Activated CD4-positive, CD25-positive, alpha-beta regulatory T cell treated with anti-CD3 and anti-CD28 coated beads, Interleukin-2, amount 50 U/mL, for 16 hours (primary cell): Measurements from ENCODE around the gene HDAC4.

Source experiments
- DNase-seq: peaks from one replicate; pipeline ENCODE4 v3.0.0-alpha.2; 2020; ENCODE audit warnings: low read depth, low spot score

Gene HDAC4

DNA sequence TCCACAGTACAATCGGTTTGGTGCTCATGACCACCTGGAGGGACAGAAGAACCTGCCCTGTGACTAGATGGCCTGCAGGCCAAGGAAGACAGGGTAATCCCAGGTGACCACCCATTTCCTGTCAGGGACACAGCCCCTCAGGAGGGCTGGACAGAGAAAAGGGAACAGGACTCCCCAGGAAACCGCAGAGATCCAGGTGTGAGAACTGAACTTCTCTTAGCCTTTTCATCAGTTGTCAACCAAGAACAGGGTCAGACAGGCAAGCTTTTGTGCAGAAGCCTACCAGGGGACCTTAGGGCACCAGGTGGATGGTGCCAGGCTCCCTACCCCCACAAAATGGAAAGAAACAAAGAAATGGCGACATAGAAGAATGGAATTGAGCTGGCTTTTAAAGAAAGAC lies 132.3 kb downstream of the HDAC4 start:
- DNase-seq: no peak

DNA sequence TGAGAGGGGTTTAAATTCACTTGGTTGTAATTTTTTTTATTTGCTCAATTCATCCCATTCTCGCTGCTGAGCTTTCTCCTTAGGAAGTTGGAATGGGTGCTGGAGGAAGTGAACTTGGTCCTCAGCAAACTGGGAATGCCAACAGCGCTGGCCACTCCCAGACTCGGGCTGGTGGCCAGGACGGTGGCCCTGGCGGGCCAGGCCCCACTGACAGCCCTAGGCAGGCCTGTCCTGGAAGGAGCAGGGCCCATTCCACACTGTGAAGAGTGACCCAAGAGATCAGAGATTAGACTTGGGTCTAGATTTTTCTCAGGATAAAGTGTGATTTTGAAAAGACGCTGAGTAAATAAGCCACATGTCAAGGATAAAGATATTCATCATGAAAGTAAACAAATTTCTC lies 132.7 kb downstream of the HDAC4 start:
- DNase-seq: no peak

DNA sequence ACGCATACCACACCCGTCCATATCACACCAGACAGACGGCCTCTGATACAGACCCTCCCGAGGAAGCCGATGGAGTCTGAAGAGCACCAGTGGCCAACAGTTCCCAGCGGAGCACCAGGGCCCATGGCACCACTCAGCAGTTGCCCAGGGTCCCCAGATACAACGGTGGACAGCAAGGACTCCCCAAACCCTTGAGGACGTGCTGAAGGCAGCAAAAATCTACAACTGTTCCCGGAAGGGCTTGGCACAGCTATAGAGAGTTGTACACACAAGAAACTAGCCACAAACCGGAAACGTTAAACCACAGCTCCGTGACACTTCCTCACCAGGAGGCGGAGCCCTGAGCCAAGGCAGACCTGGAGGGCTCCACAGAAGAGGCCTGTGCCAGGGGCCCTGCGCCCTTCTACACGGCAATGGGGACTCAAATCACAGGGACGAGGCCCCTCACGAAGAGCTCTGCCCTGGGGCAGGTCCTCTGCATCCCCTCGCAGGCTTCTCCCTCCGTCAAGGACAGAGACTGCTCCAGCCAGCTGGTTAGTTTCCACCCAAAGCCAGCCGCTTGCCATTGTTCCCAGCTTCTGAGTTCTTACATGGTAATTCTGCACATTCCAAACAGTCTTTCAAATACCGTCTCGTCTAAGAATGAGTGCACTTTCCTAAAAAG lies 133.4 kb downstream of the HDAC4 start:
- peak; percentile 90 for DNase-seq

DNA sequence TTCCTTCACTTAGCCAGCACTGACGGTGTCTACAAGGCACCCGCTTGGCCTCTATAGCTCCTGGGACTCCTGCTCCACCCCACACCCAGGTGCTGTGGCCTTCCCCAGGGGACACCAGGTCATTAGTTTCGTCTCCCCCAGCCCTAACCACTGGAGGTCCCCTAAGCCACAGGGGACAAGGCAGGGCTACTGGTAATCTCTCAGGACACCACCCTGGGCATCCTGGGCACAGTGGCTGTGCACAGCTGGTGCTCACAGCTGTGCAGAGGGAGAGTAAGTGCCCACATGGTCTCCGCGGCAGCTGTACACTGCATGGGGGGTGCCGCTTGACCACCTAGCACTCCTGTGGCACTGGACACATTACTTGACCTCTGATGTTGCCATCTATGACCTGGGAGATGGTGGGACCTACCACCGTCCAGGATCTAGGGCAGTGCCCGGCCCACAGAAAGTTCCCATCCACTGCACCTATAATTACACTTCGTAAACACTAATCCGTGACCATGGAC lies 134.0 kb downstream of the HDAC4 start:
- DNase-seq: no peak

DNA sequence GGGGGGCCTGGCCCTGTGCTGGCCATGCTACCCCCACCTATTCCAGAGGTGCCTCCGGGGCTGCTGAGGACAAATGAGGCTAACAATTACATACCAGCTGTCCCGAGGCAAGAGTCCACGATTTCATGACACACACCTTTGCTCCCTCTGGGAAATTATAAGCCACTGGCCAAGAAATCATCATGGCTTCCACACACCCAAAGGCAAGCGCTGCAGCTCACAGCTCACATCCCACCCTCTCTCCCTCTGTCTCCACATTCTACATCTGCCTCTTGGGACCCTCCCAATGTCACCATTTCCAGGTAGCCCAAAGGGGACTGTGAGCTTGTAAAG lies 134.4 kb downstream of the HDAC4 start:
- DNase-seq: no peak

DNA sequence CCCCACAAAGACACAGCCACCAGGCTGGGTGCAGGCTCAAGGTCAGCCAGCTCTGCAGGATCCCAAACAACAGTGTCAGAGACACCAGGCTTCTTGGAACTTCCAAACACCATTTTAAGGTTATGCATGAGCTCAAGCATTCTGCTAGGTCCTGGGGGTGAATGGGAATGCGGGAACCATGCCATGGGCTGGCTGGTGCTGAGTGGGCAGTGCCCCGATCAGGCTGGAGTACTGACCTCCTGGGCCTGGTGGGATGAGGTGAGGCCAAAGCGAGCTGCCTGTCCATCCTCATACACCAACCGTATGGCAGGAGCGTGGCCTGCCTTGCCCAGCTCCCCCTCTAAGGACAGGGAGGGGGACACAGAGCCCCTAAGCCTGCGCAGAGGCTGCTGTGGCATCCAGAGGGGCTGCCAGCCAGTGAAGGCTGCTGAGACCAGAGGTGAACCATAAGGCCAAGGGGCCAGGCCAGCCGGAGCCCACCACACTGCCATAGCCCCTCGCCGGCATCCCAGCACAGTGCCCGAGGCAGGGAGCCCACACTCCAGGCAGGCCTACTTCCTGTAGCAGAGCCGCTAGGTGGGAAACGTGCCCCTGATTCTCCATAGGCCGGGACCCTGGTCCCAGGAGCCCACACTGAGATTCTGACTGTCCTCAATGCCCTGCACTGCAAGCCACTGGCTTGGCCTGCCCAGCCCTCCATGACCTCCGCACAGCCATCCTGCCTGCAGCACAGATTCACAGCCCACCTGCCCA lies 135.0 kb downstream of the HDAC4 start:
- DNase-seq: no peak

DNA sequence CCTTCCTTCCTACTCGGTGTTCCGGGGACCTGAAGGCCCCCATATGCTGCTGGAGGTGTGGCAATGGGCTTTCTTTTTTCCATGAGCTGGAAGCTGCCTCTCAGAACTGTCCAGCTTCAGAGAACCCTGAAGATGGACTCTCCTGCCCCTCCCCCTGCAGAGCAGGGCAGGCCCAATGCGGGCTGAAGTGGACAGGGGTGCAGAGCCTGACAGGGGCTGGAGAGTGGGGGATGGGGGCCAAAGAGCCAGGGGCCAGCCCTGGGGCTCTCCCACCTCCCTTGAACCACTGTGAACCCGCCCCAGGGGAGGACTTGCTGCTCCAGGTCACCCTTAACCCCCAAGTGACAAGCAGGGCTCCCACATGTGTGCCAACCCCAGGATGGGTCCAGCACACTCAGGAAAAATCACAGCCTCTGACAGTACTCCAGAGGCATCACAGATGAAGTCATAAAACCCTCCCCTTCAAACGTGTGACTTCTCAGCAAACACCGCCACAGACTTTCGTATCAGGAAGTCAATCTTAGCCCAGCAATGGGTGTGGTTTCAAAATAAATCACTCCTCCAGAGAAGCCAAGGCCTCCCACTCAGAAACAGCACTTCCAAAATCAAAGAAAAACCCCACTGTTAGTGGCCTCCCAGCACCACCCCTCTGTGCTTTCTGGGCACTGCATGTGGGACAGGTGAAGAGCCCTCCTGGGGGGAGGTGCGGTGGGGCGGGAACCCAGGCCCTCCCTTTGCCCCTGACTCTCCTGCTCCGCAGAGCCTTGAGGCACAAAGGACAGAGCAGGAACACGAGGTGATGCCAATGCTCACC lies 135.8 kb downstream of the HDAC4 start:
- peak; percentile 53 for DNase-seq

DNA sequence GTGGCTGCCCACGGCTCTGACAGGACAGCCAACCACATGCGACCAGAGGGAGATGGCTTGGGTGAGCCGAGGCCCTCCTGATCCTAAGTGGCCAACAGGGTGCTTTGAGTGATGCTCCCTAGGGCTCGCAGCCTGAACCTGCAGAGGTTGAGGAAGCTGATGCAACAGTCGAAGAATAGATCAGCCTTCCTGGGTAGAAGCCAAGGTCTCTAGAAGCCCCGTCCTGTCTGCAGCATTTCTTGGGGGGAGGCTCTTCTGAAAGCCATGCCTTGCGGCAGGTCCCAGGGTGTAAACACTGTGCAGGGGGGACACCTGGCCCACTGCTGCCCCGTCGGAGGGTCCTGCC lies 136.4 kb downstream of the HDAC4 start:
- DNase-seq: no peak

DNA sequence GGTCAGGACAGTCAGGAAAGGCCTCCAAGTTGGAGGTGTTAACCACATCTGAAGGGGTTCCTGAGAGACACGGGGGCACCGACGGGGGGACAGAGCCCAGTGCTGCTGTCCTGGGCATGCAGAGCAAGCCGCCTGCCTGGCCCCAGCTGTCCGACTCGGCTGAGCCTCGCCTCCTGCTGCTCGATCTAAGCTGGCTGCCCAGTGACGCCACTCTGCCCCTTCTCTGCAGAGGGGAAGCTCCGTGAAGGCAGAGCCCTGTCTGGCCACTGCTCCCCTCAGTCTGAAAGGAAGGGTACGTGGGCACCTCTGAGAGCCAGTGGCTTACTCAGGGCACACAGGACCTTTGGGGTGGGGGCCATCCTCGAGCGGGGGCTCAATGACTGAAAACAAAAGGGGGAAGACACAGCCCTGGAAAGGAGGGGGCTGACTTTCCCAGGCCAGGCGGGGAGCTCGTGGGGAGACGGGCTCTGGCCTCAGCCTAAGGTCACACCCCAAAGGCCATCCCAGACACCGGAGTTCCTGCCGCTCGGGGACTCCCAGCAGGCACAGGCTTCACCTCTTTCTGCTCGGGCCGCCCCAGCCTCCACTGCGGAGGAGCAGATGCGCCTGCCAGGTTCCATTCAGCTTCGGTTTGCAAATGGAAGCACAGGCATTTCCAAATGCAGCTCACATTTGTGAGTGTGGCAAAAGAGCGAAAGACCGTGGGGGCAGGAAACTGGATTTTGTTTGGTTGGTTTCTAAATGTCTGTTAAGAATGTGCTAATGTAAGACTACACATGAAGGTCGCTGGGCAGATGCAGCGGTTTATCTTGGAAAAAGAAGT lies 136.9 kb downstream of the HDAC4 start:
- no peak for DNase-seq

DNA sequence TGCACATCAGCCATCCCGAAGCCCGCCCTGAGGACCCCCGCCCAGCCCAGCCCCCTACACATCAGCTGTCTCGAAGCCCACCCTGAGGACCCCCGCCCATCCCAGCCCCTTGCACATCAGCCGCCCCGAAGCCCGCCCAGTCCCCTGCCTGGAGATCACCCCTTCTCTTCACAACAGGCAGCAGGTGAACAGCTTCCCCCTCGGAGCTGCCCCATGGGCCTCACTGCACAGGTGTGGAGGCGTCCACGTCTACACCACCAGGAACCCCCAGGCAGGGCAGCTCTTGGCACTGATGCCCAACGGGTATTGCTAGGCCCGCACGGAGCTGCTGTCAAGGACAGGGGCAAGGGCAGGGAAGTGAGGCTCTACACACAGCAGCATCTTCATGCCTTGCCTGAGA lies 137.6 kb downstream of the HDAC4 start:
- no peak for DNase-seq

DNA sequence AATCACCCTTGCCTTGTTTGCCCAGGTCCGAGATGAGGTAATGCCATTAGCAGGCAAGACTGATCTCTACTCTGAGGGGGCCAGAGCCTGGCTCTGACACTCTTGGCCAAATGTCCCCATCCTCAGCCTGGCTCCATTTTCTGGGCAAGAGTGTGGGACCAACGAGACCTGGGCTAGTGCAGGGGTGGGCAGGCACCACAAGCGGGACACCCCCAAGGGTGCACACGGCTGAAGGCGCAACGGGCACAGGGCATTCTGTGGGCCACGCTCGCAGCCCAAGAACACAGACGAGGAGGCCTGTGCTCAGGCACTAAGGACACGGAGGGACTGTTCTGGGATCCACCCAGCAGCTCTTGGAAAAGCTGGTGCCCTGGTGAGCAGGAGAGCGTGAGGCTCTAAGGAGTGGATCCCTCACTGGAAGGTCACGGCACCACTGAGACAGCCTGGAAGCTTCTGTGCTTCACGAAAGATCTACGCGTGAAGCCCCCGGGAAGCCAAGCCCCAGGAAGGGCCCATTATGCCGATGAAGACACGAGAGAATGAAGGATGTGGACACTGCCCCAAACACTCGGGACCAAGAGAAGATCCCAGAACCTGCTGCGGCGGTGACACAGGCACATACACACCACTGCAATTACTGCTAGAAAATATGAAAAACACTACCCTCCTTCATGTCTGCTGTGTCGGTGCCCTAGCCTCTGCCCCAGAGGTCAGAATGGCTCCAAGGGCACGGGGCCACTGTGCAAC lies 138.2 kb downstream of the HDAC4 start:
- DNase-seq: no peak

DNA sequence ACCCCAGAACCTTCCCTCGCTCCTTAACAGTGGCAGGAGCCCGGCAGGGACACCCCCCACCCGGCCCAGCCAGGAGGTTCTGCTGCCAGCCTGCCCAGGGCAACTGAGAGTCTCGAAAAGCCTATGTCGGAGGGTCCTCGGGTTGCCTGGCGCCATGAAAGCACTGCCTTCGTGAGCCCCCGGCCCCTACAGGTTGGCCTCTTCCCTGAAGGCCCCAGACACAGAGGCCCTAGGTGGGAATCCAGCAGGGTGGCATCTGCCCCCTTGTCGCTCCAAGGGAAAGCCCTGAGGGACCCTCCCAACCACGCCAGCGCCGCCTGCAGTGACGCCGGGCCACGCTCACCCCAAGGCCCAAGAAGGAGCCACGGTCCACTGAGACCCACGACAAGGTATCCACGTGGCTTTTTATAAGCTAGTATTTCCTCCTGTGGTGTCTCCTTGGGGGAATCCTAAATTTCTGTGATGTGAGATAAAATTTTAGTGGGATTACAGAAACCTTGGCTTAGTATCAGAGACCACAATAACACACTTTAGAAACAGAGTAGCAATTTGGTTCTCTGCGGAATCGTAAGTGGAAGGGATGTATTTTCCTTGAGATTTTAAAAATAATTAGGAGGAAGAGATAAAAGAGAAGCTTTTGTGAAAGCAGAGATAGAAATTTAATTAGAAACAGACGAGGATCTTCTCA lies 138.9 kb downstream of the HDAC4 start:
- DNase-seq: no peak

DNA sequence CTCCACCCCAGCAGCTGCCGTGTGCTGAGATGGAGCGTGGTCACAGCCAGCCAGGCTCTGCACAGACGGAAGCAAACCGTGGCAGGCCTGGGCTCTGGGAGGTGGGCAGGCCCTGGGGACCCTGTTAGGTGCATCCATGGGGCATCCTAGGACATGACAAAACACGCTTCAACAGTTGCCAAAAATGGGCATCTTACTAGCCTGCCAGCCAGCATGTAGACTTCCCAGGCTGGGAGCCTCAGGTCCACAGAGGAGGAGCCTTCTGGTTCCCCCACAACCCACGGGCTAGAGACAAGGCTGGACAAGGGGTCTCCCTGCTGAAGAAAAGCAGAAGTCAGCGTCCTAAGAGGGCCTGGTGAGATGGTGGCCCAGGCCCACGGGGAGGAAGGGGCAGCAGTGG lies 139.5 kb downstream of the HDAC4 start:
- DNase-seq: no peak

DNA sequence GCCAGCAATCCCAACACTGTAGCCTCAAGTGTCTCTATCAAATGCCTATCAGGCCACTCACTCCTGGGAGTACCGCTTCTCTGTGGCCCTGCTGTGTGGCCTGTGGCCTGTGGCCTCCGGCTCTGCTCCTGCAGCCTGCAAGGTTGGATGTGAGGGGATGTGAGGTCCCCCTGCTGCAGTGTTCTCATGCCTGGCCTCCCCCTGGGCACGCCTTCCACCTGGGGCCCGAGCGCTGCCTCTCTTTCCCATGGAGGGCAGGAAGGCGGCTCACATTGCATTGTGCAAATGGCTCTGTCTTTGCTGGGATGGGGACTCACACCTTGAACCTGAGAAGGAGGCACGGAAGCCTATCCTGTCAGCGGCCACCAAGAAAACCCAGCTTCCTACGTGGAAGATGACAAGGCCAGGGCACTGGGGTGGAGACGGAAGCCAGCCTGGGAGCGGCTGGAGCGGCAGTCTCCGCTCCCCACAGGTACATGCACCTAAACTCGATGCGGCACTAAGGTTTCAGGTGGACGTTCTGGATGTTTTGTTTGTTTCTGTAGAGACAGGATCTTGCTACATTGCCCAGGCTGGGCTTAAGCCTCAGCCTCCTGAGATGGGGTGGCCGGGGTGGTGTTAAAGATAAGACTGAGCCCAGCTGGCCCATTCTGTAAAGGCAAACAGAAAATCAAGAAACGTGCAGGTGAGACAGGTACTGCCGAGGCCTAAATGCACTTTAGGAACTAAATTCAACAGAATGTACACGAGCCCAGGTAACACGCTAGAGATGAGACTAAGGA lies 140.1 kb downstream of the HDAC4 start:
- no peak for DNase-seq

DNA sequence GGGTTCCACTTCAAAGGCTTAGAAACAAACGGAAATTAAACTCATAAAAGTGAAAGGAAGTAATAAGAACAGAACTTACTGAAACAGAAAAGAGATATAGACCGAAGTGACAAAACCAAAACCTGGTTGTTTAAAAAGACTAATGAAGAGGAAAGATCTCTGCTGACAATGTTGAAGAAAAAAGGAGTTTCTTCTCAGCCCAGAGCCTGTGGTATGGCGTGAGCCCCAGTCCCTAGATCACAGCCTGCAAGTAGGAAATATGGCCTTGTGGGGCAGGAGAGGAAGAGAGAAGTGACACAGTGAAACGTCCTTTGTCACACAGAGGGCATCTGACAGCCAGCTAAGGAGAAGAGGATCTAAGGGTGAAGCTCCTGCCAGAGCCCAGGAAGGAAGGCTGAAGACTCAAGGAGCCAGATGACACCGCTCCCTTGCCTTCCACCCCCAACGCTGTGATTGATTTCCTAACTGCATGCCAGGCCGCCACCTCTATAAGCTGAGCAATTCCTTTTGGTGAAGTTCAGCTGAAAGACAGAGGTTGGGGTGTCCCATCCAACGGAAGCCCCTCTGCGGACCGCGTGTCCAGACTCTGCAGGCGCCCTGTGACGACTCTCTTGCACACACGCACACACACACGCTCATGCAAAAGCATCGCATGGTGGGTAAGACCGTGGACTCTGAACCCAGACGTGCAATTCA lies 141.1 kb downstream of the HDAC4 start:
- no peak for DNase-seq

DNA sequence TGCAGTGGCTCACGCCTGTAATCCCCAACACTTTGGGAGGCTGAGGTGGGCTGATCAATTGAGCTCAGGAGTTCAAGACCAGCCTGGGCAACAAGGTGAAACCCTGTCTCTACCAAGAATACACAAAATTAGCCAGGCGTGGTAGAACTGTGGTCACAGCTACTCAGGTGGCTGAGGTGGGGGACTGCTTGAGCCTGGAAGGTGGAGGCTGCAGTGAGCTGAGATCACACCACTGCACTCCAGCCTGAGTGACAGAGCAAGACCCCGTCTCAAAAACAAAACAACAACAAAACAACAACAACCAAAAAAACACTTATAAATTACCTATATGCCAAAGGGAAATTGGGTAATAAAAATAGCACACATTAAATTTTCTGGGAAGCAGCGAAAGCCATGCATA lies 141.6 kb downstream of the HDAC4 start:
- DNase-seq: no peak

DNA sequence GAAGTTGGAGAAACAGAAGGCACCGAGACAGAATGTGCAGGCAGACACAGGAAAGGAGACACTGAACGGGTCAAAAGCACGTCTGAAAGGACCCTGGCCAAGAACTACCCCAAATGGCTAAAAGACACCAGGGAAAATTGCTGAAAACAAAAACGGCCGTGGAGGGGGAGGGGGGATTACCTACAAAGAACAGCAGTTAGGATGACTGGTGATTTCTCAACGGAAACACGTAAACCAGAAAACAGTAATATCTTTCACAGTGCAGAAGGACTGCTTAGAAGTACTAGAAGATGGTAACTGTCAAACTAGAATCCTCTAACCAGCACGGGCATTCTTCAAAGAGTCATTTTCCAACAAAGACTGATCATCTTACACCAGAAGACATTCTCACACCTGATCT lies 142.6 kb downstream of the HDAC4 start:
- DNase-seq: no peak

DNA sequence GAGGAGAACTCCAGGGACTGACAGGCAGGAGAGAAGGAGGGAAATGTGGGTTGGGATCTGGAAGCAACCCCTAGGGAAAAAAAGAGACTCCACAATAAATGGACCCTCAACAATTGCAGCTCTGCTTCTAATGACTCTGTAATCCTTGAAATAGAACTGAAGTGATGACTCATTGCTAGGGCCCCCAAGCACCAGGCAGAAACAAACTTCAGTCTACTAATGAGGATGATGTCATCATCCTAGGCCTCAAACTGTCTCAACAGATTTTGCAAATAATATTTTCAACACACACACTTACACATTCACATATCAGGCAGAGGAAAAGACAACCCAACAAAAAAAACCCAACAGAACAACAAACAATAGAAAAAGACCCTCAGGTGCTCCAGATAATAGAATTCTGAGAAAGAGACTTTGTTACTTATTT lies 143.3 kb downstream of the HDAC4 start:
- no peak for DNase-seq

DNA sequence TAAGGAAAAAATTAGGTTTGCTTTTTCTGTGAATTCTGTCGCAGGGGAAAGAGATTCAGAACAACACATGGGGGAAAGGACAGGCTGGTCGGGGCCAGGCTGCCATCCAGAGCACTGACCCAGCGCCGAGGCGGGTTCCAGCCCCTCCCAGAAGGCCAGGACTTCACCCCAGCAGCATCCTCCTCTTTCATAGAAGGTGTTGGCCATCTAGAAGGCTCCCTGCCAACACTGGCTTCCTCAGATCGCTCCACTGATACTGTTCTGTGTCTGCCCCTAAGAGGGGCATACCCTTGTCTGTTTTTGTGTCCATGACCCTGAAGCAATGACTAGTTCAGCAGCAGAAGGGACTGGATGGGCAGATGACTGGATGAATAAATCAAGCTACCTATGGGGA lies 144.5 kb downstream of the HDAC4 start:
- DNase-seq: no peak
